Stomach (tissue), 4 donors: ENCODE data around the gene ALDH1L2.

Experiments
- CTCF ChIP-seq, 7 experiments: fragments of 450-650 bp in 4 of 7; fragments of 200-600 bp in 3 of 7; sonication (generic) in 3 of 7; IDR thresholded peaks; one replicate each; pipeline ENCODE4 v1.5.1; 2016 to 2019; ENCODE audit warnings: antibody characterized with exemption in 7 of 7, control low read depth in 2 of 7, mild to moderate bottlenecking in 1 of 7
- POLR2A ChIP-seq, 4 donors: fragments of 450-650 bp; IDR thresholded peaks; one replicate each; pipeline ENCODE4 v1.6.1; 2016; ENCODE audit warnings: antibody characterized with exemption in 4 of 4, control low read depth in 2 of 4, mild to moderate bottlenecking in 1 of 4, moderate library complexity in 1 of 4

GRCh38 chr12:104971306-104971705, 113.0 kb downstream of the ALDH1L2 start:
- TF ChIP-seq CTCF (IDR thresholded peaks at IDR 0.05): no peak
- no peak for TF ChIP-seq POLR2A (IDR thresholded peaks at IDR 0.05)
